RPMI7951 (cell line): ENCODE data around the gene MAGI1. TPM values are rescaled to one million over a fixed set of nuclear protein-coding genes. Genes with fewer than 3 reads are reported as not detected.
A peak's percentile ranks its signal among the peaks of the same experiment; 100 is the strongest.
"Not testable (repeated sequence)": the region's sequence is repeated elsewhere in the genome, so short reads cannot be mapped to it uniquely, and the experiment has no call there.

ENCODE experiments used
- DNase-seq: peaks from one replicate; pipeline ENCODE4 v3.0.0-alpha.2; 2012; ENCODE audit warnings: low read depth
- total RNA-seq: library from RNA; depleted of rRNA; stranded (reverse); fragments of >200 nt; shearing (Covaris generic); gene quantifications from 2 replicates; pipeline ENCODE4 v1.2.3, GENCODE V29; 2014

The MAGI1 gene
- total RNA-seq, 1 experiment from 2014 or later, result 4.1 TPM

DNA sequence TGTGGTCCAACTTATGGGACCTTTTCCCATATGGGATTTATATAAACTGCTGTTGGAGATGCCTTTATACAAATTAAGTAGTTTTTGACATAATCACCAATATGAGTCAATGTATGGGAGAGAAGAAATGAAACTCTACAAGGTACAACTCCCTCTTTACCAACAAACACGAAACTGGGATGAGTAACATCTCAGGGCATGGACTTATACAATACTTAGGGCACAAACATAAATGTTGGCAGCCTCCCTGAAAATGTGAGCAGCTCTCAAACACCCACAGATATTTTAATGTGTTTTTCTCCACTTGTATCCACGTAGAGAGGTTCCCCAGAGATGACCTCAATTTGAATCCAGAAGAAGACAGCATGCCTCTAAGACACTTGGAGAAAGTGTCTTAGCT is 161.6 kb downstream of the MAGI1 start:
- no peak for DNase-seq

DNA sequence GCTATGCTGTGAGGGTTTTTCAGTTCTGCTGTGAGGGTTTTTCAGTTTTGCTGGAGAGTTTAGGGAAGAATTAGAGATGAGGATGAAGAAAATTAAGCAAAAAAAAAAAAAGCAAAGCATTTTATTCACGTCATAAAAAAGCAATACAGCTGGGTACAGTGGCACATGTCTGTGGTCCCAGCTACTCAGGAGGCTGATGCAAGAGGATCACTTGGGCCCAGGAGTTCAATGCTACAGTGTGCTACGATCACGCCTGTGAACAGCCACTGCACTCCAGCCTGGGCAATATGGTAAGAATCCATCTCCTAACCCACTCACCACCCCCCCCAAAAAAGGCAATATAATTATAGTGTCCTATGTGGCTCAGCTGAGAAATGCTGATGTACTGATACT is 162.7 kb downstream of the MAGI1 start:
- no peak for DNase-seq

DNA sequence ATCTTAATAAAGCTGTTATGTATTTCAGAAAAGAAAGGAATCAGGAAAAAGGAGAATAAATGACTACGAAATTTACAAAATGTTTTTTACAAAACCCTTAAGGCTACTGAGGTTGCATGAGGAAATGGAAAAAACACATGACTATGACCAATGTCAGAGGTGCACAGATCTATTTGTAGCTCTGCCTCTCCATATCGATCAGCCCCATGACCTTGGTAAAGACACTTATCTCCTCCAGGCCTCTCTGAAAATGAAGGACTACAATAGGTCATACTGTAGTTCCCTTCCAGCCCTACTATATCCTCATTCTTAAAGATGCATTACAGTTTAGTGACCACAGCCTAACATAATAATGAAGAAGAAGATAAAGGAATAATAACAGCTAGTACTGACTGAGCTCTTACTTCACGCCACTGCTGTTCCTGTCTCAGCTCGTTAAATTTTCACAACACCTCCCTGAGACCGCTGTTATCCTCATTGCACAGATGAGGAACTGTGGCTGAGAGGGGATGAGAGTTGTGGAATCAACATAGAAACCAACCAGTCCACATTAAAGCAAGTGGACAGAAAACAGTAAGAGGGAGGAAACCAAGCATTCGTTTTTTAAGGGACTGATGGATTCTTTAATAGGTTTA is 163.2 kb downstream of the MAGI1 start:
- no peak for DNase-seq

GRCh38 chr3:65873869-65874268 is 164.8 kb downstream of the MAGI1 start:
- DNase-seq, result no peak

DNA sequence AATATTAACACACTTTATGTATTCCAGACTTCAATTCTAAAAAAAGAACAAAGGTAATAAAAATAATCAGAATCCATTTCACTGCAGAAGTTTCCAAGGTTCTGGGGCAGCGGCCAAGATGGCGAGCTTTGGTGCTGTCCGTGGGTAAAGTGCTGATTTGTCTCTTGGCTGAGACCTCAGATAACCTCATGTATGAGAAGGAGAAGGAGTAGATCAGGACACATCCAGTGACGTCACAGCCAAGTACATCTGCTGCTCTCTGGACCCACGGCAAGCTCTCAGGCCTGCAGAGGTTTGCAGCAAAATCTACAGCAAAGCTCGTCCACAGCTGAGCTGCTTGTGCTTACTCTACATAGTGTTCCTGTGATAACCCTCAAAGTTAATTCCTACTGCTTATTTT is 165.7 kb downstream of the MAGI1 start:
- no peak for DNase-seq

DNA sequence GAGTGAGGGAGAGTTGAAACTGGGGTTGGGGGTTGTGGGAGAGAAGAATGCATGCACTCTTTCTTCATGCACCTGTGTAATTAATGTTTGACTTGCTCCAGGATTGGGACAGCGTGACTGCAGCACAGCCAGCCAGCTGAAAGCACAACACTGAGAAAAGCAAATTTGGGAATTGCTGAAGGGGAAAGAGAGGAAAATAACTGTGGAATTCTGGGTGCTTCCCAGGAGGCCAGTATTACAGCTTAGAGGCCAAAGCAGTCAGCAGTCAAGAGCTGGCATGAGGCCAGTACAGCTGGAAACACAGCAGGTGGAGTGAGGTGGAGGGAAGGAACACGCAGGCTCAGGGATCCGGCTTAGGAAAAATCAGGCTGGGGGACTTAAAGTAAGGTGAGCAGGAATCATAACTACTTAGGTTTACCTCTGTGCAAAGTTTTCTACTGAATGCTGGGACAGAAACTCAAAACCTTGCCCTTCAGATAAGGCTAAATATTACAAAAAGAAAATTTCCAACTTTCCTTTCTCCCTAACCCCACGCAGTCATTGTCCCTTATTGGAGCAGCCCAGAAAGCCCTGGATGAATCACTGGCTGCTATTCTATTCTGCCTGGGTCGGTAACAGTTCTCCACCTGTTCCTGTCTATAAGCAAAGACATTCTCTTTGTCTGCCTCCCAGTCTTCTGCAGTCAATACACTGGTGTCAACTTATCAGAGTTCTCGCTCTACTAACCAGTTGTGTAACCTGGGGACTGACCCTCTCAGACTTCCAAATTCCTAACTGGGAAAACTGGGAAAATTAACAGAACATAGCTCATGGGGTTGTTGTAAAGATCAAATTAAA is 167.2 kb downstream of the MAGI1 start:
- DNase-seq, result no peak

- DNase-seq, result no peak
Measured at GRCh38 chr3:65869798-65870197, 168.9 kb downstream of the MAGI1 start.

GRCh38 chr3:65867463-65868210 is 171.1 kb downstream of the MAGI1 start:
- no peak for DNase-seq

GRCh38 chr3:65864357-65864904 is 174.3 kb downstream of the MAGI1 start:
- DNase-seq, result no peak

GRCh38 chr3:65861718-65862117 is 177.0 kb downstream of the MAGI1 start:
- no peak for DNase-seq

- not testable (repeated sequence) for DNase-seq
Measured at GRCh38 chr3:65859612-65860011, 179.1 kb downstream of the MAGI1 start.

DNA sequence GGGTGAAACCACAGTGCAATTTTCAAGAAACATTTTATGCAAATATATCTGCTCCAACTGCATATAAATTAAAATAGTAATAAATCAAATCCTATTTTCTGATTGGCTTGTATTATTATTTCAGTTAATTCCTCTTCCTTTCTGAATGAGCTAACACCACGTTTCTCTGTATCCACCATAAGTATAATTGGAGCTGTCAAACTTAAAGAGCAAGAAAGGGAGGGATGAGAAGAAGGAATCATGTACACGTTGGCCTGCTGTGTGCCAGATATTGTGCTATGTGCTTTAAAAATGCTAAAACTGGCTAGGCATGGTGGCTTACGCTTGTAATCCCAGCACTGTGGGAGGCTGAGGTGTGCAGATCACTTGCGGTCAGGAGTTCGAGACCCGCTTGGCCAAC is 180.0 kb downstream of the MAGI1 start:
- DNase-seq, result no peak

GRCh38 chr3:65857327-65857726 is 181.4 kb downstream of the MAGI1 start:
- no peak for DNase-seq

DNA sequence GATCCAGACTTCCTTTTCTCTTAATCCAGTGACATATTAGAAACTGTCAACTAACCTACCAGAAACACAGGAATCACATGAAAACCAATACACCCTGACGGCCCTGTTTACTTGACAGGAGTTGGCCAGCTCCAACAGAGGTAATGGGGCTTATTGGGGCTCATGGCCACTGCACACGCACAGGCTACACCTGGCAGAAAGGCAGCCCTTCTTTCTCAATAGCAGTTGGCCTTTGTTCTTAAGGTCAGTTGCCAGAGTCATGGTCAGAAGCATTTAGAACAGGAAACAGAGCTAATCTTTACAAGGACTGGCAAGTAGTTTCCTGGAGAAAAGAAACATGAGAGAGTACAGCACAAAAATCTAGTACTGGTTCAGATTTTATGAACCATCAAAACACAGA is 181.8 kb downstream of the MAGI1 start:
- no peak for DNase-seq

- peak; percentile 60 for DNase-seq
Measured at GRCh38 chr3:65855370-65856100, 183.2 kb downstream of the MAGI1 start.

DNA sequence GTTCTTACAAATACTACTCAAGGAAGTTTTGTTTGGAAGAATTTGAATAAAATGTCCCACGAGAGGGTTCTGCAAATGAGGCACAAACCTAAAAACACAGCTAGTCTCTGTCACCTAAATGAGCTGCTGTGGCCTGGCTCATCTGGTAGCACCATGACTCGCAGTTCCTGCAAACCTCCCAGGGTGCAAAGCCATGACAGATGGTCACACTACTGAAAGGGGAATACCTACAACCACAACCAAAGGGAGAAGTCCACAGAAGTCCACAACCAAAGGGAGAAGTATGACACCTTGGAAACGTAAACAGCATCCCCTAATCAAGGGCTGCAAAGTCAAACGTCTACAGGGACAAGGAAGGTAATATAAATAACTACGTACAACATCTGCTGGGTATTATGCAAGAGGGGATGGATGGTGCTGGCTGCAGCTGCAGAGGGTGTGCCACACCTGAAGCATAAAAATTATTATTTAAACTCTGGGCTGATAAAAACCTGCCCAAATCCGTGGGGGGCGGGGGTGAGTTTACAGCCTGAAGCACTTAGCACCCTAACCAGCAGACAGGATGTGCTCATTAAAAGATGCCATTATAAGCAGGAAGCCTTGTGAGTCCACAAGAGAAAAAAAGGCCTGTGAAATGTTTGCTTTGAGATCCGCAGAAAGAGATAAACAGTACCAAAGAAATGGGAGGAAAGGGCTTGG is 184.0 kb downstream of the MAGI1 start:
- peak; percentile 41 for DNase-seq

DNA sequence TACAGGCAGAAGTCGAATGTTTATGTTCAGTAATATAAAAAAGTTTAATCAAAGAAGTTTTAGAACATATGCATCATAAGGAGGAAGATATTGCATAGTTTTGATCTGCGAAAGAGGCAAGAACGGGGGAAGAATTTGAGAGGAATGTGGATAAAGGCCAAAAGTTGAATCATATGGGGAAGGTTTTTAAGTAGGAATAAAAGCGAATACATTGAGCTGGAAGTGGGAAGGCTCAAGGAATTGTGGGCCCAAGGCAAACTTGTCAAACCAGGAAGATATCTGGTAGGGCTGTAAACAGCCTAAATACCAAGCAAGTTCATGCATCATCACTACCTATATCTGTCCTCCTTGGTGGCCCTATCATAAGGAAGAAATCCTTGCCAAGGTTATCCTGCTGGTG is 186.9 kb downstream of the MAGI1 start:
- DNase-seq, result peak; percentile 29

DNA sequence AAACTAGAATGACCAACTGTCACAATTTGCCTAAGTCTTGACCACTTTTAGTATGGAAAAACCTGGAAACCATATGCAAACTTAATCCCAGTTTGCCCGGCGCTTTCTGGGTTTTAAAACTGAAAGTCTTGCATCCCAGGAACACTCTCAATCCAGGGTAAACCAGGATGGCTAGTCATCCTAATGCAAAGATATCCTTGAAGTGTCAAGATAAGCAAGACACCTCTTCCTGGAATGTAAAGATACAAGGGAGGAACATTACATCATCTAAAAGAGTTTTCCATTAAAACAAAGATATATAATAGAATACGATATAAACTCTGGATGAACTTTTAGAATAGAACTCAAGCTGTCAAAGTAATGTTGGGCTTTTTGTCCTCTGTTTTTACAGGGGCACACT is 188.5 kb downstream of the MAGI1 start:
- DNase-seq, result no peak

- no peak for DNase-seq
Measured at GRCh38 chr3:65848024-65848423, 190.7 kb downstream of the MAGI1 start.

- DNase-seq, result no peak
Measured at GRCh38 chr3:65846936-65847335, 191.8 kb downstream of the MAGI1 start.

GRCh38 chr3:65844370-65844769 is 194.3 kb downstream of the MAGI1 start:
- no peak for DNase-seq
